ENCODE measurements around the gene NPS.
A peak's percentile ranks its signal among the peaks of the same experiment; 100 is the strongest.

NPS gene

DNA sequence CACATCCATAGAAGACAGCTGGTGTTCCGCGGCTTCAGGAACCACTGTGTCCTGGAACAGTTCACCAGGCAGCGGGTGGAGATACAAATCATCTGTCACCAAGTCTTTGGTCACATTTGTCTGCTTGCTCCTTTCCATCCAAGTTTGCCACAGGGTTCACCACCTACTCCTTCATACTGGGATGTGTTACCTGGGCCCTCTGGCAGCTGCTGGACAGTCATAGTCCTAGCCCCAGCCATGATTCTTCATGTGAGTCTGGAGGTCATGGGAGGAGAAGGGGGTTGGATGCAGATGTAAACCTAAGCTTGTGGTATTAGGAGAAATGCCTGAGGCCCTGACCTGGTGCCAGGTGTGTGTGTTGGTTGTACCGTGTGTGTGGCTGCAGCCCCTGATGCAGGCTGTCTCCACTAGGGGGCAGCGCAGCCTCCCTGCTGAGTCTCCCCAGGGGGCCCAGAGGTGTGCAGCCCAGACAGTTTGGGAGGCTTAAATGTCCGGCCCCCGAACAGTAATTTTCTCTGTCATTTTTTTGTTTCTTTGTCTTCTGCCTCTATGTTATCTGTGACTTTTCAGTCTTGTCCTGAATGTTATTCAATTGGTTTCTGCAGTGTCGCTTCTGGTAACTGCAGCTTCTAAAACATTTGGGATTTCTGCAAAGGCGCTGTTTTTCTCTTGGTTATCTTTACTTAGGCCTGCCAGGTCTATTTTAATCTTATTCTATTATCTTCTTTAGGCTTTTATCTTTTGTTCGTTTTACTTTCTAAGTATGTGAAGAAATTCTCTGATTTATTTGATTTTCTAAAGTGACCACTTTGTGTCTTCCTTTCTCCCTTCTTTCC, 14.8 kb downstream of the NPS start:
- DNase-seq: peak; percentile 4

GRCh38 chr10:127564644-127565043, 15.5 kb downstream of the NPS start:
- DNase-seq: no peak

DNA sequence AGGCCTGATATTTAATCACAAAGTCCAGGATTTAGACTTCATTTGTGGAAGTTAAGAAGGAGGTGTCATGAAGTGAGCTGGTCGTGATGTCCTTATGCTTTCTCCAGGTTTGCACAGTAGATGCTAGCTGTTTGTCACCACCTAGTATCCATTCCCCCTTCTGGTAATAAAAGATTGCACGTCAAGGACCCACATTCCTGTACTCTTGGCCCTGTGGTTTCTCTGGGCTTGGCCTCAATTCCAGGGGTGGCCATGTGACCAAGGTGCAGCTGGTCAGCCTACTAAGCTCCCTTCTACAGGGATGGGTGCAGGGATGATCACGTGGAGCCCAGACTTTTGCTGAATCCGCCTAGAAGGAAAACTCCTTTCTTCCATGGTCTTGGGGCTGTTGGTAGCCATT, 16.5 kb downstream of the NPS start:
- DNase-seq: no peak

GRCh38 chr10:127569210-127569609, 20.1 kb downstream of the NPS start:
- no peak for DNase-seq

GRCh38 chr10:127570036-127570435, 20.9 kb downstream of the NPS start:
- peak; percentile 3 for DNase-seq

DNA sequence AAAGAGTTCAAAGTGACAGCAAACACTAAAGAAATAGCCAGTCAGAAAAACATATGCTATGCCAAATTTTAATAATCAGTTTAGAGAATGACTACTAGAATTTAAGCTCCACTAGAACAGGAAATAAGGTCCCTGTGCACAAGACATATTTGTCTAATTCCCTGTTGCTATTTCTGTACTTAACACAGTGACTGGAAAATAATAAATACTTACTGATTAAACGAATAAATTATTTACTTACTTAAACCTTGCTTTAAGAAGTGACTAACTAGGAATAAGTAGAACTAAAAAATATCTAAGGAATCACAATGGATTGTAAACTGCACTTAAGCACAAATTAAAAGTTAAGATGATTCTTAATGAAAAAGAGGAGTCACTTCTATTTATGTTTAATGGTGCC, 22.3 kb downstream of the NPS start:
- no peak for DNase-seq

DNA sequence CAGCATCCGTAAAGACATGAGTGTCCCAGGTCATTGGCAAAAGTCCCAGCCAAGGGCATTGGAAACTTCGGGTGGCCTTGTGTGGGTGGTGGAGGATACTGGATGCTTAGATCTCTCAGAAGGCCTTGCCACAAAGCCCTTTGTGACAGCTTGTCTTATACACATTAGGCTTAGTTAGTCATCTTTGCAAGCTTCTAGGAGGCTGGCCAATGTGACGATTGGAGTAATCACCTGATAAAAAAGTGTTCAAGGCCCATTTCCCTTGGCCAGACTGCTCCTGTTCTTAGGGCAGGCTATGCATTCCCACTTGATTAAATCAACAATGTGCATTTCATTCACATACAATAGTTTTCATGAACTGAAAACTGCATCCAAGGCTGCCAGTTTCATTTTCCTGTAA, 26.9 kb downstream of the NPS start:
- no peak for DNase-seq

GRCh38 chr10:127576740-127577161, 27.6 kb downstream of the NPS start:
- DNase-seq: no peak

DNA sequence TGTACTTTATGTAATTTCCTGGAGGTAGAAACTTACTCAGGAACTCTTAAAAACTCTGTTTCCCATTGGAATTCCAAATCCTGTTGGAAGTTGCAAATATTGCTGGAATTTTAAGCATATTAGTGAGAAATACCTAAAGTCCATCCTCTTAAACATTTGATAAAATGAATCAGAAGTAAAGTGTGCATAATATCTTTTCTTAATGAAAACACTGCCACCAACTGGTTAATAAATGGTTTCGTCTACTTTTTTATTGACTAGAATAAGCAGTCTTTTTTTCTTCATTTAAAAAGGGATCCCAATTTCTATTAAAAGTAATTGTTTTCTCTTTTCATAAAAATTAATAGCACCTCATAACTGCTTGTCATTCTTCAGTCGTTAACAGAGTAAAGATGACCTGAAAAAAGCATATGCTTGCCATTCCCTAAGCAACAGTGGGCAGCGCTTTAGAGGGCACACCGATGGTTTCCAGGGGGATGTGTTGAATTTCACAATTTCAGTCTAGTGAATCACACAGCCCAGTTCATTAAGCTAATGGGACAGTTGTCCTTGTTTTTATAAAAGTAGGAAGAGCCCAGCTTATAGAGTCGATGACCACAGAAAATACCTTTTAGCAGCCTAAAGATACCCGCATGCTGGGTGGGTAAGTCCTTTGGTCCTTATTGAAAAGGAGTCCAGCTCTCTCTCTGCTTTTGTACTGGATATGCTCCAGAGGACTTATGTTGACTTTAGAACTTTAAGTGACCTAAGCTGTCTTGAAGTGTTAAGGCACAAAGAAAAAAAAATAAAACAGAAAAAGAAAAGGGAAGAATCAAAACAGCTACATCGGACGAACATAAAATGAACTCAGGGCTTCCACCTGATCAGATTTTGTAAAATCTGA, 28.5 kb downstream of the NPS start:
- no peak for DNase-seq

GRCh38 chr10:127578259-127578960, 29.3 kb downstream of the NPS start:
- no peak for DNase-seq

- DNase-seq: no peak
Observed at GRCh38 chr10:127578961-127579305, 29.8 kb downstream of the NPS start.

DNA sequence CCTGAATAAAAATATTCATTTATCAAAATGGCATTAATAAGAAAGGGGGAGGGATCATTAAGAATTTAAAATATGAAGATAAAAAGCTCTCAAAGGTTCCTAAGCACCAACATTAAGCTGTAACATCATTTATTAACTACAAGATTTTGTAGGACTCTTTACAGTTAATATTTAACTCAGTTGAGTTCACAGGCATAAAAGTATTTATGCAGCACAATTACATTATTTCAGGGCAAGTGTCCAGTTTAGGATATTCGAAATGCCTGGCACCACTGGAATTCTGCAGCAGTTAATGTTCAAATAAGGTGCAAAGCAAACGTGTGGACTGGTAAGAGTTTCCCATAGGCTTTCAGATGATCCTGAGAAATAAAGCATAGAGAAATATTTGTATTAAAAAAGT, 30.5 kb downstream of the NPS start:
- no peak for DNase-seq

- DNase-seq: no peak
Observed at GRCh38 chr10:127580822-127581221, 31.7 kb downstream of the NPS start.

GRCh38 chr10:127585519-127586023, 36.5 kb downstream of the NPS start:
- no peak for DNase-seq

GRCh38 chr10:127587668-127588365, 38.7 kb downstream of the NPS start:
- DNase-seq: no peak

DNA sequence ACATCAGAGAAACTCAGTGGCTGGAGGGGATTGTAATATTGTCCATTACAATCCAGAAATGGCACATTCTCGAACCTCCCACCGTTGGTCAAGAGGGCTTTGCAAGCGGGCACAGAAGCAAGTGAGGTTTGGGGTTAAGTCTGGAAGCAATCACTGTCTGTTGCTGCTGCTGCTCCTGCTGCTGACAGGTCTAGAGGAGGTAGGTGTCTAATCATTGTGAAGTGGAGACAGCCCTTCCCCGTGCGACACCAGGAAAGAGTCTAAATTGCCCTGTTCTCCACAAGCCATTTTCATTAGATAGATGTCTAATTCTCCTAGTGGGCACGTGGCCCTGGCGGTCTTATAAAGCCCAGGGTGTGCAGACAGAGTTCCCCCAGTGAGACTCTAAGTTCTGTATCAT, 43.5 kb downstream of the NPS start:
- no peak for DNase-seq

DNA sequence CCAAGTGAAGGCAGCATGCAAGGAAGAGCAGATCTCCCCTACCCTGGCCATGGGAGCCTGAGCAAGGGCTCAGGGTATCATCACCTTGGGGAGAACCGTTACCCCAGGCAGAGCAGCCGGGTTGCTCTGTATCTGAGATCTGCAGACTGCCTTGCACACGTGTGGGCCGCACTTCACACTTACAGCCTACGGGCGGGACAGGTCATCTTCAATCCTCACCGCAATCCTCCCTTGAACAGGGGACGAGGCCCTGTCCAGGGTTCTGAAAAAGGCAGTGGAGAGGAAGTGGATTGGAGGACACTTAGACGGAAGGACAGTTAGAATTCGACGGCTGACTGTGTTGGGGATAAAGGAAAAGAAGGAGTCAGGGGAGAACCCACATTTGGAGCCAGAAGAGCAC, 51.4 kb downstream of the NPS start:
- no peak for DNase-seq

Measured in EL (cell line).